ENCODE data around the gene CTNNA1.
"Not testable (repeated sequence)": the region's sequence is repeated elsewhere in the genome, so short reads cannot be mapped to it uniquely, and the experiment has no call there.

Gene CTNNA1

DNA sequence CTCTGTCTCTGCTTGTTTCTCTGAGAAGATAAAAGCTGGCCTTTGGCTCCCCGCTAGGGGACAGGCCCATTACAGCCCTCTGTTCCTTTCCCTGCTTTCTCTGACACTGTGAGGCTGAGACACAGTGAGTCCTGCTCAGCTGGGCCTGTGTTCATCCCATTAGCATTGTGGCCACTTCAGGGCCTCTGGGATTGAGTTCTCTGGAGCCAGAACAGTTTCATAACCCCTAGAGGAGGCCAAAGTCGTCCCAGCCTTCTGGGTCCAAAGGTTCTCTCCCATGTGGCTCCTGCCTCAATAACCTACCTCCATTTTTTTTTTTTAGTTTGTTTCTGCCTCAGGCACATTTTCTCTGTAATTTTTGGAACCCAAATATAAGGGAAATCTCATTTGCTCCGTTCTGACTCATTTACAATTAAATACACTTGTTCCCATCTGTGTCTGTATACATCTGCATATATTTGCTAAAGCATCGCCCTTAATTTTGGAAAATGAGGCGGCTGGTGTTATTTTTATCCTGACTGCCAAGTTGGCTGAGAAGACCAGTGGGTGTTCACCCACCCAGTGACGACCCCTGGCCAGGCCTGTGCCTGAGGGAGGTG is 27.3 kb upstream of the CTNNA1 start:
- no peak for DNase-seq

GRCh38 chr5:138726848-138727247 is 26.4 kb upstream of the CTNNA1 start:
- DNase-seq, result no peak

- DNase-seq, result not testable (repeated sequence)
These were observed 22.7 kb upstream of the CTNNA1 start for GRCh38 chr5:138730496-138730895.

- no peak for DNase-seq
These were observed 20.8 kb upstream of the CTNNA1 start for GRCh38 chr5:138732466-138732865.

DNA sequence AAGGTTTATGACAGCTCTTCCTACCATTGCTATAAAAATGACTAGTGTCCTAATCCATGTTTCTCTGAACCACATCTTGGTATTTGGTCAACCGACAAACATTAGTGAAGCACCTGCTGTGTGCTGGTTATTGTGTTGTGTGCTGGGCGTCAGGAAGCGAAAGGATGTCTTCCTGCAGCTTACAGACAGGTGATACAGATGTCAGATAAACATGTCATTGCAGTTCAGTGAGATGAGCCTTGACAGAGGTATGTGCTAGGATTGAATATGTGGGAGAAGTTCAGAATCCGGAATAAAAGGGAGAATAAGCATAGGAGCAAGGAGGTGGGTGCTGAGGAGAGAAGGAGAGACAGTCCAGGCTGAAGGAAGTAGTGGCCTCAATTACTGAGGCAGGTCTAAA is 20.3 kb upstream of the CTNNA1 start:
- DNase-seq, result no peak

DNA sequence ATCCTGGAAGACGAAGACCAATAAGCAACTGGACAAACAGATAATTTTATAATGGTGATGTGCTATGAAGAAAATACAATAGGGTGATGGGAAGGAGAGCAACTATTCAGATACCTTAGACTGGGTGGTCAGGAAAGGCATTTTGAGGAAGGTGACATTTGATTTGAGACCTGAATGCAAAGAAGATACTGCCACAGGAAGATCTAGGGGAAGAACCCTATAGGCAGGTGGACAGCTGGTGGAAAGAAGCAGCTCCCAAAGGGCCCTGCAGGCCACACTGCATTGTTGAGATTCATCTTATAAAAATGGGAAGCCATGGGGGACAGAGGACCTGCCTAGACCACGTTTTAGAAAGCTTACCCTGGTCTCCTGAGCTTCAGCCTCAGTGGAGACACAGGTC is 19.7 kb upstream of the CTNNA1 start:
- no peak for DNase-seq

DNA sequence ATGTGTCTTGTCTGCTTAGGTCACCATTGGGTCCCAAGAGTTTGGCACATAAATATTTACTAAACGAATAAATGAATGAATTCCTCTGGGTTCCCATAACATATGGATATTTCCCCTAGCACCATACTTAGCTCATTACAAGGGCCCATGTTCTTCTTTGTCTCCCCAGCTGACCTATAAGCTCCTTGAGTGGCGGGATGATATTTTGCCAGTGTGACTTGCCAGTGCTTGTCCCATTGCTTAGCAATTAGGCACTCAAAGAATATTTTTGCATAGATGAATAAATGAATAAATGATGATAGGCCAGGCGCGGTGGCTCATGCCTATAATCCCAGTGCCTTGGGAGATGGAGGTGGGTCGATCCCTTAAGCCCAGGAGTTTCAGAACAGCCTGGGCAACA is 16.9 kb upstream of the CTNNA1 start:
- DNase-seq, result no peak

- no peak for DNase-seq
These were observed 15.5 kb upstream of the CTNNA1 start for GRCh38 chr5:138737494-138738265.

DNA sequence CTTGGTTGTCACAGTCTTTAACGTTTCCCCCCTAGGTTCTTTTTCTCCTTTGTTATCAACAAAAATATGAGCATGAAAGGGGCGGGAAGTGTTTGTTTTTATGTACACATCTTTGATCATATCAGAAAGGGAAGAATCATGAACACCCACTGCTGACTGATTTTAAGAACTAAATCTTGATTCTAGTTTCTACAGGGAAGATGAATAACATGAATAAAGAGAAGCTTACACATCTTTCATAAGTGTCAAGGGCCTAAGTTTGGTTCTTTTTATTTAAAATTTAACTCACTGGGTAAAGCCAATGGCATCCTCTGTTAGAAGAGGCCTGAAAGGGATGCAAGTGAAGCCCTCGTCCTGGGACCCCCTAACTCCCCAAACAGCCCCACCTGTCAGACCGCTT is 14.8 kb upstream of the CTNNA1 start:
- DNase-seq, result no peak

DNA sequence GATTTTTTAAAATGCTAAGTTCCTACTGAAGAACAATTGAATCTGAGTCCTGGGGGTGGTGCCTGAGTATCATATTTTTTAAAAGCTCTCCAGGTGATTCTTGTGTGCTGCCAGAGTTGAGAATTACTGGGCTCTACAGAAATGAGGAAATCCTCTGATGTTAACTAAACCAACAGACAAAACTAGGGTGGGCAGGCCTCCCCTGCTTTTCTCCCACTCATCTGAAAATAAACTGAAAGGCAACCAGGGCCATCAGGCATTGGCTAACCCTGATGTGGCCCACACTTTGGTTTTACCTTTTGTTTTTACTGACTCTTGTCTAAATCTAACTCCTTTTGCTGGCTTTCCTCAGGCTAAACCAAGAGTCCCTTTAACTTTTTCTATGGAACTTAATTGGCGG is 13.3 kb upstream of the CTNNA1 start:
- no peak for DNase-seq

DNA sequence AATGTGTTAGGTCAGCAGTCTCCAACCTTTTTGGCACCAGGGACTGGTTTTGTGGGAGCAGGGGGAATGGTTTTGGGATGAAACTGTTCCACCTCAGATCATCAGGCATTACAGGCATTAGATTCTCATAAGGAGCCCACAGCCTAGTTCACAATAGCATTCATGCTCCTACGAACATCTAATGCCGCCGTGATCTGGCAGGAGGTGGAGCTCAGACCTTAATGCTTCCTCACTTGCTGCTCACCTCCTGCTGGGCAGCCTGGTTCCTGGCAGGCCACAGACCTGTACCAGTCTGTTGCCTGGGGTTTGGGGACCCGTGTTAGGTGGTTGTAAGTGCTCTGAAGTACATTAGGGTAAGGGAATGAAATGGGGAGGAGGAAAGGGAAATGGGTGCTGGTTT is 9.7 kb upstream of the CTNNA1 start:
- no peak for DNase-seq

DNA sequence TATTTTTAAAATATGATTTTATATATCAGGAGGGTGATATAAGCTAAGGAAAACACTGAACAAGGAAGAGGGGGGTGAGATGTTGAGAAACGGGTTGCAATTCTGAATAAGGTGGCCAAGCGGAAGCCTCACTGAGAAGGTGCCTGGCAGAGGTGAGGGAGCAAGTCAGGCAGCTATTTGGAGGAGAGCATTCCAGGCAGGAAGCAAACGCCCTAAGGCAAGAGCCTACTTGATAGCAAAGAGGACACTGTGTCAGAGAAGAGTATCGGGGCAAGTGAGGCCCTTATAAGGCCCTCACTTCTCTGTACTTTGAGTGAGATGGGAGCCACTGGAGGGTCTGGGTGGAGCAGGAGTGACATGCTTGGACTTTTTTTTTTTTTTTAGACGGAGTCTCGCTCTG is 8.0 kb upstream of the CTNNA1 start:
- DNase-seq, result no peak

DNA sequence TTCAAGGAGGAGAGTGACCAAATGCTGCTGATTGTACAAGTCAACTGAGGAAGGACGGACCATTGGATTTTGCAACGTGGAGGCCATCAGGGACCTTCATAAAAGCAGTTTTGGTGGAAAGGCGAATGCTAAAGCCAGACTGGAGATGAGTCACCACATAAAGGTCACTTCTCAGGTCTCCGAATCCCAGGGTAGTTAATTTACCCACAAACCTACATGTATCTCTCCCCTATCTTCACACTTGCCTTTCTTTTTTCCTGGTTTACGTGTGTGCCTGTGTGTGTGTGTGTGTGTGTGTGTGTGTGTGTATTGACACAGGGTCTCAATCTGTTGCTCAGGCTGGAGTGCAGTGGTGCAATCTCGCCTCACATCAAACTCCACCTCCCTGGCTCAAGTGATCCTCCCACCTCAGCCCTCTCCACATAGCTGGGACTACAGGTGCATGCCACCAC is 4.6 kb upstream of the CTNNA1 start:
- DNase-seq, result no peak

DNA sequence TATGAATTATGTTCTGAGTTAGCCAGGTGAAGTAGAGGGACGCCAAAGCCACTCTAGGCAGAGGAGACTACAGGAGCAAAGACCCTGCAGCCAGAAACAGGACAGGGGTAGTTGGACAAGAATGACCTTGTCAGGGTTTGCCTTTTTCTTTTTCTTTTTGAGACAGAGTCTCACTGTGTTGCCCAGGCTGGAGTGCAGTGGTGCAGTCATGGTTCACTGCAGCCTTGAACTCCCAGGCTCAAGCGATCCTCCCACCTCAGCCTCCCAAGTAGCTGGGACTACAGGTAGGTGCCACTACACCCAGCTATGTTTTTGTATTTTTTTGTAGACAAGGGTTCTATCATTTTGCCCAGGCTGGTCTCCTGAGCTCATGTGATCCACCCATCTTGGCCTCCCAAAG is 1.9 kb upstream of the CTNNA1 start:
- not testable (repeated sequence) for DNase-seq

DNA sequence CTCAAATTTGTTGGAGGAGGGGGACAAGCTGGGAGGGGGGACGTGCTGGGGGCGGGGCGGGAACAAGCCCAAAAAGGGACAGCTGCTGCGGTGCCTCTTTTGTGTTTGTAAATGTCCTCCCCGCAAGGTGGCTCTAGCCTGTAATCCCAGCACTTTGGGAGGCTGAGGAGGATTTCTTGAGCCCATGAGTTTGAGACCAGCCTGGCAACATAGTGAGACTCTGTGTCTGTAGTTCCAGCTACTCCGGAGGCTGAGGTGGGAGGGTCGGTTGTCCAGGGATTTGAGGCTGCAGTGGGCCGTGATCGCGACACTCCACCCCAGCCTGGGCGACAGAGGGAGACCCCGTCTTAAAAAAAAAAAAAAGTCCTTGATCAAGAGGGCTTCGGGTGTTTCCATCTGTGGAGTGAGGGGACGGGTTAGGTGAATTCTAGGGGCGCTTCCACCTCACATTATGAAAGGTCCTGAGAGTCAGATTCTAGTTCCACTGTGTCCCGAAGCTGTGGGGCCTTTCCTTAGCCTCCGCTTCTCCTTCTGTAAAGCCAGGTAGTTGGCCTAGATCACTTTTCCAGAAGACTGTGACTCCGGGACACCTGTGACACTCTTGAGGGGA is 779 bp upstream of the CTNNA1 start:
- DNase-seq, result peak; percentile 36

DNA sequence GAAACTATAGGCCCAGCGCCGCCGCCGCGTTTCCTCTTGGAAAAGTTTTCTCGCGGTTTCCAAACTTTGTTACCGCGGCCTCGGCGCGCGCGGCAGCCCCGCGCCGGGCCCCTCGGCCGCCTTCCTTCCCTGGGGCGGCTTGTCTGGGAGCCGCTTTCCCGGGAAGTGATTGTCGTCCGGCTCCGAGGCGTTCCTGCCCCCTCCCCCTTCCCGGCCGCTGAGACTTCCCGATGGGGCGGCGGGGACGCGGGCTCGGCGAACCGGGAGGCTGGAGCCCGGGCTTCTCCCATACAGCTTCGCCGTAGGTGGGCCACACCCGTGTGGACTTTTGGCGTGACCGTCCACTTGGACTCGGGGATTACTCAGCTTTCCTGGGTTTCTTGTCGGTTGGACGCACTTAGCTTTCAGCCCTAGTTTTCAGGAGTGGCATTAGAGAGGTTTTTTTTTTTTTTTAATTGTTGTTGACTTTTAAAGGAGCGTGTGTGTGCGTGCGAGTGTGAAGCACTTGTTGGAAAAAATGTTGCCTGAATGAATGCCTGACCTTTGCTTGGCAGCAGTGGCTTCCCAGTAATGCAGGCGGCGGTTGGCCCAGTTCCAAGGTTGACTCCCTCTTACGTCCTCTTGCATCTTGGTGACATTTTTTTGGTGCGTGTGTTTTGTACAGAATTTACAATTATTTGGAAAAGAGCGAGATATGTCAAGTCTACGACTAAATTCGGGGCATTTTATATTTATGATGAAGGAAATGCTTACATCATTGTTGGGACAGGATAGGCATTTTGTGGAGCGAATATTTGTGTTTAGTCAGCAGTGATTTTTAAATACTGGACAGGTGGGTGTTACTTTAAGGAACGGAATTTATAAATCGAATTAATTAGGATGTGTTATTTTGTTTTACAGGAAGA is 821 bp downstream of the CTNNA1 start:
- DNase-seq, result peak; percentile 85

- DNase-seq, result no peak
These were observed 1.5 kb downstream of the CTNNA1 start for GRCh38 chr5:138754699-138755057.

DNA sequence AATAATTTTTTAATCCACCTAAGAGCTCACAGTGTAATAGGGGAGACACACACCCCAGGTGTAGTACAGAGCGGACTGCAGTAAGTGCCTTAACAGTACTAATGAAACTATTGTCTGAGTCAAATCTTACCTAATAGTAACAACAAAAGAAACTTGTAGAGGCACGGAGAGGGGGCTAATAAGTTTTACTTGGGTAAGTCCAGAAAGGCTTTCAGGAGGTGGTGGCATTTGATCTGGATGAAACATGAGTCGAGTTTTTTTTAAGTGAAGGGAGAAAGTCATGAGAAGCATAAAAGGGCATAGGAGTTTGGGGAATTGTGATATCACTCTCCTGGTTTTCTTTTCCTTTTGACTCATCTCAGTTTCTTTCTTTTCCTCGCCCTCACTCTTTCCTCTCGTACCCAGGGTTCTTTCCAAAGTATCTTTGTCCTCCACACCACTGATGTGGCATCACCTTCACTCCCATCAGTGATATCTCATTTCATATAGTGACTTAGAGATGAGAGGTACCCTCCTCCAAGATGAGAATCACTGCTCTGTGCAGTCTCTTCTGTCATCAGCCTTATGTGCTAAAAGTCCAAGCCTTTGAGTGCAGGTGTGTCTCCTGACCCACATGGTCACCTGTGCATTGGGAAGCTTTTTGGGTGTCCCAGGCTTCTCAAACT is 2.0 kb downstream of the CTNNA1 start:
- DNase-seq, result no peak

DNA sequence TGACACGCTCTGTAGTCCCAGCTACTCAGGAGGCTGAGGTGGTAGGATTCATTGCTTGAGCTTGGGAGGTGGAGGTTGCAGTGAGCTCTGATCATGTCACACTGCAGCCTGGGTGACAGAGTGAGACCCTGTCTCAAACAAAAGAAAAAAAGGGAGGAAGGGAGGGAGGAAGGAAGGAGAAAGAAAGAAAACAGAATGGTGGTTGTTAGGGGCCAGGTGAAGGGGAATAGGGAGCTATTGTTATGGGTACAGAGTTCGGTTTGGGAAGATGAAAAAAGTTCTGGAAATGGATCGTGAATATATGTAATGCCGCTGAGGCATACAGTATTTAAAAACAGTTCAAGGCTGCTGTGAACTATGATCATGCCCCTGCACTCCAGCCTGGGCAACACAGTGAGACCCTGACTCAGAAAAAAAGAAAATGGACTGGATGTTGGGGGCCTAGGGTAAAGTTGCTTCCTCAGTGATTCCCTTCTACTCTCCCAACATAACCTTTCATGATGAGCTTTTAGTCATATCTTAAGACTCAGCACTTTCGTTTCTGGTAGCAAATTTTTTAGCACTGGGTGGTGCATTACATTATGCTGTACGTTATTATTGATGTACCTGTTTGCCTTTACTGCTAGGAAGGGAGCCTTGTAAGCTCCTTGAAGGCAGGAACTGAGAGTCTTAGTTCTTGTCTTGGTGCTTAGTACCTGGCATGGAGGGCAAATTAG is 4.0 kb downstream of the CTNNA1 start:
- DNase-seq, result no peak

GRCh38 chr5:138760448-138761110 is 7.4 kb downstream of the CTNNA1 start:
- no peak for DNase-seq

DNA sequence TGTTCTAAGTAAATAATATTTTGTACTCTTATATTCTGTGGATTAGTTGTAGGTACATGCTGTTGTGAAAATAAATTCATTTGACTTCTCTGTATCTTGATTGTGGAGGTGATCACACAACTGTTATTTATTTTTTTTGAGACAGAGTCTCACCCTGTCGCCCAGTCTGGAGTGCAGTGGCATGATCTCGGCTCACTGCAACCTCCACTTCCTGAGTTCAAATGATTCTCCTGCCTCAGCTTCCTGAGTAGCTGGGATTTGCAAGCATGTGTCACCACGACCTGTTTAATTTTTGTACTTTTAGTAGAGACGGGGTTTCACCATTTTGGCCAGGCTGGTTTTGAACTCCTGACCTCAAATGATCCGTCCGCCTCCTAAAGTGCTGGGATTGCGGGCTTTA is 7.9 kb downstream of the CTNNA1 start:
- DNase-seq, result not testable (repeated sequence)
